NCI-H345 treated with DMSO at 0.1 percent for 48 hours (cell line): Measurements from ENCODE around the gene GALR1.
"Not testable (repeated sequence)": the region's sequence is repeated elsewhere in the genome, so short reads cannot be mapped to it uniquely, and the experiment has no call there.

Experiments
- DNase-seq: peaks from one replicate; lab custom pipeline; 2025; ENCODE audit not compliant: unreplicated experiment; lab: John Stamatoyannopoulos, UW

The GALR1 gene, protein sequence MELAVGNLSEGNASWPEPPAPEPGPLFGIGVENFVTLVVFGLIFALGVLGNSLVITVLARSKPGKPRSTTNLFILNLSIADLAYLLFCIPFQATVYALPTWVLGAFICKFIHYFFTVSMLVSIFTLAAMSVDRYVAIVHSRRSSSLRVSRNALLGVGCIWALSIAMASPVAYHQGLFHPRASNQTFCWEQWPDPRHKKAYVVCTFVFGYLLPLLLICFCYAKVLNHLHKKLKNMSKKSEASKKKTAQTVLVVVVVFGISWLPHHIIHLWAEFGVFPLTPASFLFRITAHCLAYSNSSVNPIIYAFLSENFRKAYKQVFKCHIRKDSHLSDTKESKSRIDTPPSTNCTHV

DNA sequence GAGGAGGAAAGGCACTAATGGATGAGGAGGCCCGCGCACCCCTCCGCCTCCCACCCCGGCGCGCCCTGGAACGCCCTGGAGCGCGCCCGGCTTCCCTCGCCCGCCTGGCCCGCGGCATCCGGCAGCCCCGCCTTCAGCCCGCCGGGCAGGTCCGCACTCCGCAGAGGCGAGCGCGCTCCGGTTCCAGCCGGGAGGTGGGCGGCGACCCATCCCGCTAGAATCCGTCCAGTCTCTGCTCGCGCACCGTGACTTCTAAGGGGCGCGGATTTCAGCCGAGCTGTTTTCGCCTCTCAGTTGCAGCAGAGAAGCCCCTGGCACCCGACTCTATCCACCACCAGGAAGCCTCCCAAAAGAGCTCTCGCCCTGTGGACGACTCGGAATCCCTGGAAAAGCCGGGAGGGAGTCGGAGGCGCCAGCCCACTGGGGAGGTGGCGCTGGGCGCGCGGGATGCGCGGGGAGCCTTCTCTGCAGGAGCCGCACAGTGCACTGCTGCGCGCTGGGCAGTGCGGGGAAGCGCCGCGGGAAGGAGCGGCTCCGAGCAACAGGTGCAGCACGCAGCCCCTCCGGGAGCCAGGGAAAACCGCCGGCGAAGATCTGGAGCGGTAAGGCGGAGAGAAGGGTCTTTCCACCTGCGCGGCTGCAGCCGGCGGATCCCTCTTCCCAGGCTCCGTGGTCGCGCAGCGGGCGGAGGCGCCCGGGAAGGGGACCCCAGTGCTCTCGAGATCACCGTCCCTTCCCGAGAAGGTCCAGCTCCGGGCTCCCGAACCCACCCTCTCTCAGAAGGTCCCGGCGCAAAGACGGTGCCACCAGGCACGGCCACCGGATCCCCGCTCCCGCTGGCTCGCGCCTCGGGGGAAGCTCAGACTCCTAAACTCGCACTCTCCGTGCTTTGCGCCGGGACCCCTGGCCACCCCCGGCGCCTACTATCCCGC is at the start of gene GALR1:
Gene GALR1, plus strand, starts transcription at position 280 of the 932 bp plus-strand sequence. CDS start 701 bp downstream, outside the sequence.
- peak; percentile 42 for DNase-seq

DNA sequence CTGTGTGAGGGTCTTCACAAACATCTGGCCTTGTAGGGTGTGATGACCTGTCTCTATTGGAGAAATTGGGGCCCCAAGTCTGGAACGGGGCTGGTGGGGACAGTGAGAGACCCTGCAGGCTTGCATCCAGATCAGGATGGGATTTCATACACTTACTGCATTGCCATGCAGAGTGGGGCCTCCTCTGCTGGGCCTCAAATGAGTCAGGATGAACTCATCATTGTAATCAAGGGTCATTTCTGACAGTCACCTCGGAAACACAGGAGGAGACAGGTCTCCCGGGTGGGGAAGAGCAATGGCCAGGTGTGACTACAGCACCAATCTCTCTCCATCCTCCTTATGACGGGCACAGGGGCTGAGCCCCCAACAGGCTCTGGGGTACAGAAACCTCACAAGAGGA is 48.1 kb upstream of the GALR1 start:
- DNase-seq, result no peak

DNA sequence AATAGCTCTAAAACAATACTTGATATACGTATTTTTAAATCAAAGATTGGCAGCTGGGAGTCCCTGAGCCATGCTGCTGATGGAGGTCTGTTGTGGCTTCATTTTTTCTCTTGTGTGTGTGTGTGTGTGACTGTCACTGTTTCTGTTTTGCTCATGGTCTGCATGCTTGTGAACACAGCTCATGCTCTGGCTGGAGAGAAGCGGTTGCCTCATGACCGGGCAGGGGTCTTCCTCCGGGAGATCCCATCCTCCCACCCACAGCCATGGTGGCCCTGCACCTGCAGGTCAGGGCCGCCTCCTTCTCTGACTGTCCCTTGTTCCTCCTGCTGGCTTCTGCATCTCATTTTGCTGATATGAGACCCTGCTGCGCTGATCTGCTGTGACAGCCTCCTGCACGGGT is 47.3 kb upstream of the GALR1 start:
- DNase-seq, result no peak

DNA sequence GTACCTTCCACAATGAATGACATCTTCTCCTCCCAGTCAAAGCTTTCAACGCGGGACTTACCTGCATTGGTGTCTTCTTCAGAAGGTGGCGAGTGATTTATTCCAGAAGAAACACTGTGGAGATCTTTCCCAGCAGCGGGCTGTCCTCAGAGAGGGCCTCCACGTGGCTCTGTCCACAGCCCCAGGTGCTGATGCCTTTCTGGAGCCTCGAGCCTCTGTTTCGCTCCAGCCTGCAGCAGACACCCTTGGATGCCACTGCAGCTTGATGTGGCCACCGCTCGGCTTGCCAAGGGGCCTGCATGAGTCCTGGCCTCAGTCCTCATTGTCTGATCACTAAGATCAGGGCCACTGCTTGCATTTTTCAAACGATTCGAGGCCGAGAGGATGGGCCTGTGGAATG is 46.6 kb upstream of the GALR1 start:
- DNase-seq, result no peak

DNA sequence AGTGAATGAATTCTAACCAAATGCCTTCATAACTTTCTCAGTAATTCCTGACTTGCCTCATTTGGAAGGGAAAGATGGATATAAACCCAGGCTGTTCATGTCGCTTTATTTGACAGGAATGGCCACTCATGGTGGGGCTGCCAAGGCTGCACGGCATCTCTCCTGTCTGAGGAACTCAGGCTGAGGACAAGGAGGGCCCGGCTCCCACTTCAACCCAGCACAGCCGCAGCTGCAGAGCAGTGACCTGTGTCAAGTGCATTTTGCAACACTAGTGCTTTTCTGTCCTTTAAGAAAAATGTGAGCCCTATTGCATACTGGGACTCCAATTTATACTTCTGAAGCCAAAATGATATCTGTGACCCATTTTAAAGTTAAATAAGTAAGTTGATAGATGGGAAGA is 45.8 kb upstream of the GALR1 start:
- no peak for DNase-seq

DNA sequence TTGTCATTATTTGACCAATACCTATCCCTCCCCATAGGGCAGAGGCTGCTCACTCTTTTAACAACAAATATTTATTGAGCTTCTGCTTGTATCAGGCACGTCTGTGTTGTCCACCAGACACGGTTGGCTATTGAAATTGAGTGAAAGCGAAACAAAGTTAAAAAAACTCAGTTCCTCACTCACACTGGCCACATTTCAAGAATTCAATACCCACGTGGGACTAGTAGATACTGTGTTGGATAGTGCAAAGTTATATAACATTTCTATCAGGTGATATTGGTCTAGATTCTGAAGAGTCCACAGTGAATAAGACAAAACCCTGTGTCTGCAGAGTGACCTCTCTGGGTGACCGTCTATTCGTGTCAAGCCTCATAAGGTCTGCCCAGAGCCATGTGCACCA is 43.9 kb upstream of the GALR1 start:
- DNase-seq, result no peak

DNA sequence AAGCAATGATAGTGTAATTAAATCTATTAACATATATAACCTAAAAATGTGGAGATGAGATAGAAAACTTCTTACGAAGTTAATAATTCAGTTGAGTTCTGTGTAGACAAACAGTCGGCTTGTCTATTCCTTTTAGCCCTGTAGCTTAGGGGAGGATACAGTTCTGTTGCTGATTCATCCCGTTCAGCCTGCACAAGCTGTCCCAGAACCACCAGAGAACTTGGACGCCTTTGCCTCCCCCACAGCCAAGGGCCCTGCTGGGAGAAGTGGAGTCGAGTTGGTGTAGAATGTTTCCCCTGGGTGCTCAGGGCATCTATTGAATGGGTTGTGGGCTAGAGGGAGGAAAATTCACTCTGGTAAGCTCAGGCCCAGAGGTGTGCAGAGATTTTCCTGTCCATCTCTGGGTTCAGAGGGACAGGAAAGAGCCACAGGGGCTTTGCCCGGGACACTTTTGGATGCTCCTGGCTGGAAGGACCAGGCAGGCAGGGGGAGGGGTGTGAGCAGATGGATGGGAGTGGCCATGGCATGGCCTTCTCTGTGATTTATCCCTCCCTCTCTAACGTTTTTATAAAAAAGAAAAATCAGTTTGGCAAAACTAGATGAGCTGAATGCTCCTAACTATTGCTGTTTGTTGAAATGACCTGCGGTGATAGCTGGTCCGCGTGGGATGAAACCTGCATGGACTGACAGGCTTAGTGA is 42.8 kb upstream of the GALR1 start:
- no peak for DNase-seq

DNA sequence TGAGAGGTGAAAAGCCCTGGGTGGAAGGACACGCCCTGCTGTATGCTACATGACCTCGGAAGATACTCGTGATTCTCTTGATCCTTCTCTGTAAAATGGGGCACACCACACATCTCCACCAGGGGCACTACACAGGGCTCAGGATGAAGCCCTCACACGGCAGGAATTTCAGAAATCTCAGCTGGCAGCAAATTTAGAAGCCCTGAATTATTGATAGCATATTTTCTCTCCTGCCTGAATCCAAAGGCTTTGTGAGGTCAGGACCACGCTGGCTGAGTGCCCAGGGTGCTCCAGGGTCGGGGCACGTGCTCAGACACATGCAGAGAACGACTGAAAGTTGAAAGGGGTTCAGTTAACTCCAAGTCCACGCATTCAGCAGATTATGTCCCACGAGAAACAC is 42.1 kb upstream of the GALR1 start:
- no peak for DNase-seq

DNA sequence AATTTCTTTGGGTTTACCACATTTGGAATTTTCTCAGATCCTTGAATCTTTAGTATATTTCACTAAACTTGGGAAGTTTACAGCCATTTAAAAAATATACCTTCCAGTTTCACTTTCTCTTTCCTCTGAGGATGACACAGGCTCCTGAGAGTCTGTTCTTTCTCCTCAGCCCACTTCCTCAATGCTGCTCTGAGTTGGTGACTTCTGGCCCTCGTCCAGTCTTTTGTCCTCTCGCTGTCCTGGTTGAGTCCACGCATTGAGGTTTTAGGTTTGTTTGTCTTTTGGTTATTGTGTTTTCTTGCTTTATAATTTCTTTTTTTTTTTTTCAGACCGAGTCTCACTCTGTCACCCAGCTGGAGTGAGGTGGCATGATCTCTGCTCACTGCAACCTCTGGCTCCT is 40.7 kb upstream of the GALR1 start:
- DNase-seq, result no peak

DNA sequence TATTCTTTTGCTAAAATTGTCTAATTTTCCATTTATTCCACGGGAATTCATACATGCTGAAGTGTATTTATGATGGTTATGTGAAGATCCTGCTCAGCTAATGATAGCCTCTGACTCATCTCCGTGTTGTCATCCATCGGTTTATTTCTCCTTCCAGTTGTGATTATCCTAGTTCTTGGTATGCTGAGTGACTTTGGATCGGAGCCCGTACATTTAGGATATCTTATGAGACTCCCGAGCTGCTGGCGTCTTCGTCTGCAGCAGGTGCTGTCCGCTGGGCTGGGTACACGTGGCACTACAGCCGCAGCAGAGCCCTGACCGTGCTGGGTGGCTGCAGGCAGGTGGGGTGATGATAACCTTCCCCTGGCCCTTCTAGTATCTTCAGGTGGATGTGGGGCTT is 40.1 kb upstream of the GALR1 start:
- no peak for DNase-seq

DNA sequence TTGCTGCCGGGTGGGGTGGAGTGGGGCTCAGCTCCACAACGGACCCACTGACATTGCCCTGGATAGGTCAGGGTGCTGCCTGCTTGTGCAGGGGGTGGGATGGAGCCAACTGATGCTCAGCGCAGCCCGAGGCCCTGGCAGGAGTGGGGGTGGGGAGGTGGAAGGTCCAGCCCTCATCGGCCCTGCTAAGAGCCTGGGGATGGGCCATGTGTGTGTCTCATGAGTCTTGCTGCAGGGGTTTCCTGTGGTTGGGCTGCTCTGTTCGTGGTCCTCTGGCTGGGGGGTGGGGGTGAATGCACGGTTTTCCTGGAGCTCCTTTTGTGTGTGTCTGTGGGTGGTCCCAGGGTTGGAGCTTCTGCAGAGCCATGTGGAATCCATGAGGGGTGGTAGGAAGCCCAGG is 39.4 kb upstream of the GALR1 start:
- DNase-seq, result no peak

DNA sequence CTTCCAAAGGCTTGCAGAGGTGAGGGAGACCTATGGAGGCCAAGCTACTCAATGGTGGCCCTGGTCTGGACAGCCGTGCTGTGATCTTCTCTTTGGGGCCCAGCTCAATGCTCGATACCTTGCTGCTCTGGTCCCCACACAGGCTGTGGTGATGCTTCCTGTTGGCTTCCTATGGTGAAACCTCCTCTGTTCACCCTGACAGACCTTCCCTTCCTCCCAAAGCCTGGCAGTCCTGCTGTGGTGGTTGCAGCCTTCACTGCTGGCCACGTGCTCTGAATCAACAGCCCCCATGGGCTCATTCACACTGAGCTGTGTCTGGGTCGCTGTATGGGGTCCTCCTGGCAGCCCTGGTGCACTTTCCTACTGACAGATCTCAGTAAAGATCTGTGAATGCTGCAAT is 31.0 kb upstream of the GALR1 start:
- DNase-seq, result no peak

DNA sequence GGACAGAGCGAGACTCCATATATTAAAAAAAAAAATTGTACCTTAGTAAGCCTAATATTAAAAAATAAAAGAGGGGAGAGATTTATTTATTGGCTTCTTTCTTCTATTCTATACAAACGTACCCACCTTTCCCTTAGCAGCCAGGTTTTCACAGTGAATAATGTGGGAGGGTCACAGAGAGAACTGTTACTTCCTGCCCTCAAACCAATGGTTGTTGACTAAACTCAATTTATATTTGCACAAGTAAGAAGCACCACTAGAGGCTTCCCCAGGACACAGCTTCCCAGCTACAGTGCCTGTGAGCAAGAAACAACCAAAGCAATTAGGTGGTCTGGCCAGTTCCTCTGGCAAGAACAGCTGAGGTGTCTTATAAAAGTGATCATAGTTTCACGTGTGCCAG is 28.9 kb upstream of the GALR1 start:
- DNase-seq, result no peak

DNA sequence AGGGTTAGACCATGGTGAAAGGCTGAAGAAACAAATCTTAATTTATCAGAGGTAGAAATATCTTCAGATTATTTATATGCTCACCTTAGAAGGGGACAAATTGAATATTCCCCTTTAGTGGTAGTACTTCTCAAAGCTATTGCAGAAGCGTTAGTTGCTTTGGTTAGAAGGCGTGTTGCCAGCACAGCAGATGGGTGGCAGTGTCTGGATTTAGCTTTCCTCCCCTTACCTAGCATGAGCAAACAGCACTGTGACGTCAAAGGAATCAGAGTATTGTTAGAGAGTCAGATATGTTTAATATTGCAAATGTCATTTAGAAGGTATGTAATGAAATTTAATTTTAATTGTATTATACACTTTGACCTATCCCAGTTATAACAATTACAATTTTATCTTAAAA is 27.2 kb upstream of the GALR1 start:
- no peak for DNase-seq

DNA sequence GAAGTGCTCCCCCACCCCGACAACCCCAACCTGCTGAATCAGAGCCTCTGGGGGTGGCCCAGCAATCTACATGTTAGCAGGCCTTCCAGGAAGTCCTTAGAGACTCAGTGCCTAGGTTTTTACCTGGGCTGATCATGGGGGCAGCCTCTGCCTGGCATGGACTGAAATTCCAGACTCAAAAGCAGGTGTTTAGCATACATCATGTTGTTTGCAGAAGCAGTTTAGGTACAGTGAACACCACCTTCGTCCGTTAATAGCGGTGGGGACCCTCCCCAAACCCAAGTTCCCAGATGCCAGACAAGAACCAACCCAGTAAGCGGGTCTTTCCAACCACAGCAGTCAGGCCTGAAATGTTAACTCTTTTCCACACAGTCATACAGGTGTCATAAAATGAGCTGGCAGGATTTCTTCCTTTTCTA is 26.4 kb upstream of the GALR1 start:
- DNase-seq, result no peak

DNA sequence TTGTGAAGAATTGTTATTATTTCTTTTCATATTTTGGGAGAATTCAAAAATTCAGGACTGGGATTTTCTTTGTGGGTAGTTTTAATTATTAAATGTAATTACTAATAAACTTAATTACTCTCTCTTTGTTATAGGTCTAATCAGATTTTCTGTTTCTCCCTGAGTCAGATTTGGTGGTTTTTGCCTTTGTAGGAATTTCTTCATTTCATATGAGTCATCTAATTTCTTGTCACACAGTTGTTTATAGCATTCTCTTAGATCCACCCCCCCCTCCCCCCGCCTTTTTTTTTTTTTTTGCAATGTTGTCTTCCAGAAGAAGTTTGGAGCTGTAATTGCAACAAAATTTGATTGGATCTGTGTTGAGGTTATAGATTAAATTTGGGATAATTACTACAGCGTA is 26.0 kb upstream of the GALR1 start:
- DNase-seq, result no peak

DNA sequence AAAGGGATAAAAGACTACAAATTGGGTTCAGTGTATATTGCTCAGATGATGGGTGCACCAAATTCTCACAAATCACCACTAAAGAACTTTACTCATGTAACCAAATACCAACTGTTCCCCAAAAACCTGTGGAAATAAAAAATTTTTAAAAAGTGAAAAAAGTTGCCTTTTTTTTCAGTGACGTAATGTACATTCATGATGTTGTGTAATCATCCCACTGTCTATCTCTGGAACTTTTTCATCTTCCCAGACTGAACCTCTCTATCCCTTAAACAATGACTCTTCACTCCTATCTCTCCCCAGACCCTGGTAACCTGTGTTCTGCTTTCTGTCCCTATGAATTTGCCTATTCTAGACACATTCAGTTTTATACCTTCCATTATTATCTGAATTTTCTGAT is 19.0 kb upstream of the GALR1 start:
- DNase-seq, result no peak

DNA sequence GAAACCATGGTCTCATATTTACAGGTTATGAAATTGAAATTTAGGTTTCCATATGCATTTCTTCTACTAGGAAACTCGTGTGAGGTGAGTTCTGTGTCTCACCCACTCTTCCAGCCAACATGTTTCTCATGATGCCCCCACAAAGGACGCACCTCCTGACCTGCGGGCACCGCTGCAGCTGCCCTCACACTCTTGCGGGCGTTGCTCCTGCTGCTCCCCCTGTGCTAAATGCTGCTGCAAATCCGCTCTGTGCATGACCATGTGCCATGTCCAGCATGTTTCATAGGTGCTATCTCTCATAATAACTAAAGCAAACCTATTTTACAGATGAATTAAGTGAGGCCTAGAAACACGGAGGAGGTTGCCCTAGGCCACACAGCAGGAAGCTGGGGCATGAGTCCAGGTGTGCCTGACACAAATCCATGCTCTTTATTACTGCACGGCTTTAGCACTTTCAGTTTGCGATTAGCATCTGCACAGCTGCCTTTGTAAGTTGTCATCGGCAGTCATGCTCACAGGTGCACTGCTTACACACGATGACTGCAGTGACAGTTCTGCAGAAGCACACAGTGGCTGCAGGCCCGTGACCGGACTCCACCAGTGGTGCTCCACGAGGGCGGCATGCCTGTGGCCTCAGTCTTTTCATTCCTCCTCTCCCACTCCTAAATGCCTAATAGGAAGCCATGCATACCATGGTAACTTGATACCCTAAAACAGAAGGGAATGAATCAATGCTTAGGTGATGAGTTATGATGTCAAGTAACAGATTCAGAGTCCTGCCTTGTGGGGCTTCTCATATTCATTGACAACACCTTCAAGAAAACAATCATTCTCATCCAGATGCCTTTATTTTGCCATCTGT is 14.9 kb upstream of the GALR1 start:
- no peak for DNase-seq

DNA sequence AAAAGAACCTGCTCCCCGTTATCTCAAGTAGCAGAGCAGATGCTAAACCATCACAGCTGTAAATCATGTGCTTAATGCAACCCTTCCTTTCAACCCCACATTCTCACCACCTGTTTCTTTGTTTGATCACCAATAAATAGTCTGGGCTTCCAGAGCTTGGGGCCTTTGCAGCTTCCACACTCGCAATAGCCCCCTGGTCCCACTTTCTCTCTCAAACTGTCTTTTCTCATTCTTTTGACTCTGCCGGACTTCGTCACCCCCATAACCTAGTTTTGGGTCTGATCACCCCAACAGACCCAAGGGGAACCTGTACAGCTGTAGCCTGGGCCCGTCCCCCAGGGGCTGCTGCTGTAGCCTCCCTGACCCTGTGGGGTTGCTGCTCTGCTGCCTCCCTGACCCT is 10.4 kb upstream of the GALR1 start:
- not testable (repeated sequence) for DNase-seq

DNA sequence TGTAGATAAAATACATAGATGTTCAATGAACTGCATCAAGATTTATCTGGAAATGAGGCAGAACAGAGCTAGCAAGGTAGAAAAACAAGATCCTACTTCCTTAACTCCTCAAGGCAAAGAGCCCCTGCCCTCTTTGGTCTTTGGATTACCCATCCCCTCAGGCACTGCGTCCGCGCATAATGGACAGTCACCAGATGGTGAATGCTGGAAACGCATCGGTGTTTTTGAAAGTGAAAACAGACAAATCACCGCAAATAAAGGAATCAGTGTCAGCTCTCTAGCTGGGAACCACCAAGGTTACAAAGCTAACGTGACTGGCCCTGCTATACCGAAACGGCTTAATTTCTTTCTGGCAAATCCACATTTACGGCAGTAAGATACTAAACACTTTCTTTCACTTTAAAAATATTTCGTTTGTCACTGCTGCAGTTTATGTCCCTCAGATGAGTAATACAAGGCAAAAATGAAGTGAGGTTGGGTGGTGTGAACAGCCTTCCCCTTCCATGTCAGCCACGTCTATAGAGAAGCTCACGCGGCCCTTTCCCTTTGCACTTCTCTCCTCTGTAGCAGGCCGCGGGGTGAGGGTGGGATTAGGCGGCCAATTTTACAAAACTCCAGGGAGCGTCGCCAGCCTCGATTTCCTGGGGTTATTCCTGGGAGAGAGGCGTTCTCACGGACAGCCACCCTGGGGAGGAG is 627 bp upstream of the GALR1 start:
- peak; percentile 42 for DNase-seq
